ENCODE measurements around the gene BEND7. TPM values are rescaled to one million over a fixed set of nuclear protein-coding genes. Genes with fewer than 3 reads are reported as not detected.

Gene BEND7
- total RNA-seq, 3 donors from 2014 or later = 17.1 to 33.4 (median 28.7) TPM

DNA sequence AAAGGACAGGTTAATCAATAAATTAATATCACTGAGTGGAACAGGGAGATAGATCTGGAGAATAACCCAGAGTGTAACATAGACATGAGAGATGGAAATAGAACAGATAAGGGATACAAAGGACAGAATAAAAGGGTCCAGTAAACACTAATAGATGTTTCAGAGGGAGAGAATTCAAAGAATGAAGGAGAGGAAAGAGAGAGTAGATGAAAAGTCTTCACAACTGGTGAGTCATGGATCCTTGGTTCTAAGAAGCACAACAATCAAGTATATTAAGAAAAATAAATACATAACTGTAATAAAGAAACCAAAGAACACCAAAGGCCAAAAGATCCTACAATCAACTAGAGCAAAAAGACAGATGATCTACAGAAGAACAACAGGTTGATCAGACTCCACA is 66.3 kb downstream of the BEND7 start:
- no peaks in the 10 kb centered on the region for H3K36me3 ChIP-seq (ENCODE audit: low read depth)
- TF ChIP-seq, protein P1, sequence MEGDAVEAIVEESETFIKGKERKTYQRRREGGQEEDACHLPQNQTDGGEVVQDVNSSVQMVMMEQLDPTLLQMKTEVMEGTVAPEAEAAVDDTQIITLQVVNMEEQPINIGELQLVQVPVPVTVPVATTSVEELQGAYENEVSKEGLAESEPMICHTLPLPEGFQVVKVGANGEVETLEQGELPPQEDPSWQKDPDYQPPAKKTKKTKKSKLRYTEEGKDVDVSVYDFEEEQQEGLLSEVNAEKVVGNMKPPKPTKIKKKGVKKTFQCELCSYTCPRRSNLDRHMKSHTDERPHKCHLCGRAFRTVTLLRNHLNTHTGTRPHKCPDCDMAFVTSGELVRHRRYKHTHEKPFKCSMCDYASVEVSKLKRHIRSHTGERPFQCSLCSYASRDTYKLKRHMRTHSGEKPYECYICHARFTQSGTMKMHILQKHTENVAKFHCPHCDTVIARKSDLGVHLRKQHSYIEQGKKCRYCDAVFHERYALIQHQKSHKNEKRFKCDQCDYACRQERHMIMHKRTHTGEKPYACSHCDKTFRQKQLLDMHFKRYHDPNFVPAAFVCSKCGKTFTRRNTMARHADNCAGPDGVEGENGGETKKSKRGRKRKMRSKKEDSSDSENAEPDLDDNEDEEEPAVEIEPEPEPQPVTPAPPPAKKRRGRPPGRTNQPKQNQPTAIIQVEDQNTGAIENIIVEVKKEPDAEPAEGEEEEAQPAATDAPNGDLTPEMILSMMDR (IDR thresholded peaks at IDR 0.05) = no peak
- H3K9me3 ChIP-seq = no peaks in the 10 kb centered on the region
- intact Hi-C loops (cut with DNase I, micrococcal nuclease) = no loop called here
- H3K4me3 ChIP-seq = no peak overlapping the region
- DNase-seq (no peak), ATAC-seq (no peak)
- H3K4me1 ChIP-seq (ENCODE audit: low read depth) = no peaks in the 10 kb centered on the region

DNA sequence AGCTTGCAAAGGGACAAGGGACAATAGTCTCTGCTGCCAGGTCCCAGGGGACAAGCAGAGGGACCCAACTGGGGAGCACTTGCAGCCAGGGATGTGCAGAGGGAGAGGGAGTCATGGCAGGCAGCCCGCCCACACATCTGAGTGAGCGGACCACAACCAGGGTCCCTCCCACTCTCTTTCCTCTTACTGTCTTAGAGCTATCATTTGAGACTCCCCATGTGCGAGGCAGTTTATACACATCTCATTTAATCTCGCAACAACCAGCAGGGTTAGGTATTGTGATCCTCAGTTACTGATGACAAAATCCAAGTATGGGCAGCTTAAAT is 70.2 kb downstream of the BEND7 start:
- intact Hi-C loops (cut with DNase I, micrococcal nuclease) = no loop called here
- TF ChIP-seq, protein P1 (IDR thresholded peaks at IDR 0.05) = no peak
- Histone ChIP-seq H3K9me3 (no peaks in the 10 kb centered on the region), H3K4me3 (no peak overlapping the region), H3K4me1 (ENCODE audit: low read depth) (no peaks in the 10 kb centered on the region), H3K36me3 (ENCODE audit: low read depth) (no peaks in the 10 kb centered on the region)
- no peak for DNase-seq
- ATAC-seq = no peak

DNA sequence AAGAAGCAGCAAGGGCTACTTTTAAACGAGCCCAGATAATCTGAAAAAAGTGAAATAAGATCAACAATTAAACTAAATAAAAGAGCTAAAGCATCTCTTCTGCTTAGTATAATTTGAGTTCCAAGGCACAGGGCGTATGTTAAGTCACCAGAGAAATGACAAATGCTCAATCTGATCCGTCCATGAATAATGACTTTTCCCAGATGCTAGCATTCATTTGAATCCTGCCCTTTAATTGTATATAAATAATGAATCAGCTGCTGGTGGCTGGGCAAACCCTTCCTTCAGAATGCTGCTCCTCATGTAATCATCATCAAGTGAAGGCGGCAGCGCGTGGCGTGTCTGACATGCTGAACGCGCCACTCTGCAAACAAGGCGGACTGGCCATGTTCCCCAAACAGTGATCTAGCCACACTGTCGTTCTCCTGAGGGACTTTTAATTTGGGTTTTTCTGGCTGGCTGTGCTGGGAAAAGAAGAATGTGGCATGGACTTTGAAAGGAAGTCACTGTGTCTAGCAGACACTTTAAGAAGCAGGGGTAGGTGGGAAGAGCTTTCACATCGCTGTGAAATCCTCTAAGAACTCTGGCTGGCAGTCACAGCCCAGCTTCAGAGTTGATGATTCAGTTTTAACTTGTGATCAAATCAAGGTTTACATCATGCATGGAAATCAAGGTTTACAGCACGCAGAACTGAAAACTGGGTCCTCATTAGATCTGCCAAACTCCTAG is 70.7 kb downstream of the BEND7 start:
- Histone ChIP-seq H3K4me1 (ENCODE audit: low read depth) (no peaks in the 10 kb centered on the region), H3K9me3 (no peaks in the 10 kb centered on the region), H3K4me3 (no peak overlapping the region), H3K36me3 (ENCODE audit: low read depth) (no peaks in the 10 kb centered on the region)
- DNase-seq (no peak), ATAC-seq (no peak)
- TF ChIP-seq, protein P1 (IDR thresholded peaks at IDR 0.05) = no peak
- intact Hi-C loops (cut with DNase I, micrococcal nuclease) = no loop called here

DNA sequence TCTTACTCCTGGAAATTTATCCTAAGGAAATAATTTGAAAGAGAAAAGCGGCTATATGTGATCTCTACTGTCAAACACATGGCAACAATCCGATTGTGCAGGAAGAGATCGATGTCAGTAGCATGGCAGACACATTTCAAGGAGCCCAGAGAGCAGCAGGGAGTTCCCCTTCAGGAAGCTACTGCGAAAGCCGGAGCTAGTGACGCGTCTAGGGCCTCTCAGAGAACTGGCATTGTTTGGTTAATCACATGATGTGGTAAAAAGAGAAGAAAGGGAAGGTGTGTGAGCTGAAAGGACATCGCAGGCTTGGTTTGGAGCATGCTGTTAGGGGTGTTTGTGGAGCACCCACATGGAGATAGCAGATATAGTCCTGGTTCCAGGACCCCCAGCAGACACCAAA is 74.9 kb downstream of the BEND7 start:
- DNase-seq = no peak
- TF ChIP-seq, protein P1 (IDR thresholded peaks at IDR 0.05) = no peak
- Histone ChIP-seq H3K36me3 (ENCODE audit: low read depth) (no peaks in the 10 kb centered on the region), H3K4me3 (no peak overlapping the region), H3K9me3 (no peaks in the 10 kb centered on the region), H3K4me1 (ENCODE audit: low read depth) (no peaks in the 10 kb centered on the region)
- ATAC-seq = no peak
- intact Hi-C loops (cut with DNase I, micrococcal nuclease) = no loop called here

DNA sequence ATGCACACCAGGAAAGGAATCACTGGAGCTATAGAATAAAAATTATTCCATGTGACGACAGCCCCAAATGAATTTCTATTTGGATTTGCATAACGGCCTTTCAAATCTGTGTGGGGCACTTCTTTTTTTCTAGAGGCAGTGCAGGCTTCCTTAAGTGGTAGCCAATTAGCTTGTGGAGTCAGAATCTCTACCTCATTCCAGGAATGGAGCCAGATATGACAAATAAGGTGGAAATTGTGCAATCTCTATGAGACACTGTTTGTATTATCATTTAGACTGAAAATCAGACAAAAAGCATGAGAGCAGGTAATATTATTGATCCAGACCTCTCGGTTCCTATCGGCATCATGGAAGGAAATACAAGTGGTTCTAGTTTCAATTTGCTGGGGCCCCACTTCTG is 78.7 kb downstream of the BEND7 start:
- no peaks in the 10 kb centered on the region for H3K9me3 ChIP-seq
- intact Hi-C loops (cut with DNase I, micrococcal nuclease) = no loop called here
- H3K4me3 ChIP-seq = no peak overlapping the region
- H3K4me1 ChIP-seq (ENCODE audit: low read depth) = no peaks in the 10 kb centered on the region
- no peaks in the 10 kb centered on the region for H3K36me3 ChIP-seq (ENCODE audit: low read depth)
- TF ChIP-seq, protein P1 (IDR thresholded peaks at IDR 0.05) = no peak
- ATAC-seq (no peak), DNase-seq (no peak)

DNA sequence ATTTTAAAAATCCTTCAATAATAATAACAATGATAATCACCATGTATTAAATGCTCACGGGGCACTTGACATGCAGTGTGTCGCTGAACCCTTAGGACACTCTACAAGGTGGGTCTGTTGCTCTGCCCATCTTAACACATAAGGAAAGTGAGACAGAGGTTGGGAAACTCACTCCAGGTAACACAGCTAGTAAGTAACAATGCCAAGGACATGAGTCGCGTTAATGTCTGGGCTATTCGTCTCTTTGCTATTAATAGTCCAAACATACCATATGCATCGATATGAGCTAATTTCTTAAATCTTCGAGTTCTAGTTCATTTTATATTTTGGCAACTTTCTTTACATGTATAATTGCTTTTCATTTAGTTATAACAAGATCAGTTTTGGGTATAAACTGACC is 79.5 kb downstream of the BEND7 start:
- H3K36me3 ChIP-seq (ENCODE audit: low read depth) = no peaks in the 10 kb centered on the region

More for the DNA sequence above, 79.5 kb downstream of the BEND7 start:
- Histone ChIP-seq H3K4me3 (no peak overlapping the region), H3K4me1 (ENCODE audit: low read depth) (no peaks in the 10 kb centered on the region), H3K9me3 (no peaks in the 10 kb centered on the region)
- intact Hi-C loops (cut with DNase I, micrococcal nuclease) = no loop called here
- ATAC-seq = no peak
- DNase-seq = no peak
- TF ChIP-seq, protein P1 (IDR thresholded peaks at IDR 0.05) = no peak
